ENCODE results near the gene KIAA0825. TPM values are rescaled to one million over a fixed set of nuclear protein-coding genes. Genes with fewer than 3 reads are reported as not detected.

KIAA0825 gene
- total RNA-seq, 1 experiment from 2014 or later: 0.07 TPM

DNA sequence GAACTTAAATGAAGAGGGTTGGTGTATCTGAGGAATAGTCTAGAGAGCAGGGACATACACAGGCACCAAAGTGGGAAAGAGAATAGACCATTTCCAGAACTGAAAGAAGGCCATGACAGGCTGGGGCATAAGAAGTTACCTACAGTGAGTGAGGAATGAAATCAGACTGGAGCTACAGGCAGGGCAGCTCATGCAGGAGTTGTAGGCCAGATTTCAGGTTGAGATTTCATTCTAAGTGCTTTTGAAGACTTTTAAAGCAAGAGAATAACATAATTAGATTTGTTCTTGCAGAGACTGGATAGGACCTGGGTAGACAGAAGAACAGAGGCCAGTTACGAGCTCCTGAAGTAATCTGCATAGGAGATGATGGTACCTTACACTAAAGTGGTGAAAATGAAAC, 280.8 kb downstream of the KIAA0825 start:
- no TSS peak for BruUV-seq (replicated peaks)
- H3K4me1 ChIP-seq (ENCODE audit: insufficient read depth, low read length): no peaks in the 10 kb centered on the region
- H3K9me2 ChIP-seq (replicated peaks; ENCODE audit: low read length): no peaks in the 10 kb centered on the region
- CTCF ChIA-PET: no interaction called here
- H3K9me3 ChIP-seq (ENCODE audit: low read length): no peaks in the 10 kb centered on the region
- intact Hi-C loops (cut with micrococcal nuclease): no loop called here
- no peak for DNase-seq
- H3K27me3 ChIP-seq (ENCODE audit: low read length): no peaks in the 10 kb centered on the region
- H3K27ac ChIP-seq (ENCODE audit: low read length): no peak overlapping the region
- no peak overlapping the region for H2AFZ ChIP-seq (ENCODE audit: low read length)
- no peak overlapping the region for H3K9ac ChIP-seq (ENCODE audit: low read length)
- H3K36me3 ChIP-seq (ENCODE audit: low read depth, low read length): no peaks in the 10 kb centered on the region
- no peaks in the 10 kb centered on the region for H3F3A ChIP-seq (ENCODE audit: low read length, unreplicated experiment)
- ATAC-seq: no peak
- no peak overlapping the region for H3K4me2 ChIP-seq (ENCODE audit: low read length)
- POLR2A ChIA-PET (ENCODE audit: unreplicated experiment): no interaction called here
- no peak overlapping the region for H3K4me3 ChIP-seq (ENCODE audit: low read length)
- TF ChIP-seq EZH2 (IDR thresholded peaks at IDR 0.05; ENCODE audit: low read length, unreplicated experiment) (no peak), EZH2phosphoT487 (IDR thresholded peaks at IDR 0.05; ENCODE audit: borderline replicate concordance, low read length) (no peak)
- TF ChIP-seq, protein P1, sequence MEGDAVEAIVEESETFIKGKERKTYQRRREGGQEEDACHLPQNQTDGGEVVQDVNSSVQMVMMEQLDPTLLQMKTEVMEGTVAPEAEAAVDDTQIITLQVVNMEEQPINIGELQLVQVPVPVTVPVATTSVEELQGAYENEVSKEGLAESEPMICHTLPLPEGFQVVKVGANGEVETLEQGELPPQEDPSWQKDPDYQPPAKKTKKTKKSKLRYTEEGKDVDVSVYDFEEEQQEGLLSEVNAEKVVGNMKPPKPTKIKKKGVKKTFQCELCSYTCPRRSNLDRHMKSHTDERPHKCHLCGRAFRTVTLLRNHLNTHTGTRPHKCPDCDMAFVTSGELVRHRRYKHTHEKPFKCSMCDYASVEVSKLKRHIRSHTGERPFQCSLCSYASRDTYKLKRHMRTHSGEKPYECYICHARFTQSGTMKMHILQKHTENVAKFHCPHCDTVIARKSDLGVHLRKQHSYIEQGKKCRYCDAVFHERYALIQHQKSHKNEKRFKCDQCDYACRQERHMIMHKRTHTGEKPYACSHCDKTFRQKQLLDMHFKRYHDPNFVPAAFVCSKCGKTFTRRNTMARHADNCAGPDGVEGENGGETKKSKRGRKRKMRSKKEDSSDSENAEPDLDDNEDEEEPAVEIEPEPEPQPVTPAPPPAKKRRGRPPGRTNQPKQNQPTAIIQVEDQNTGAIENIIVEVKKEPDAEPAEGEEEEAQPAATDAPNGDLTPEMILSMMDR (conservative IDR thresholded peaks at IDR 0.05; ENCODE audit: low read depth, low read length): no peak
- H3K79me2 ChIP-seq (ENCODE audit: low read length): no peaks in the 10 kb centered on the region
- H4K20me1 ChIP-seq (ENCODE audit: low read length): no peaks in the 10 kb centered on the region

DNA sequence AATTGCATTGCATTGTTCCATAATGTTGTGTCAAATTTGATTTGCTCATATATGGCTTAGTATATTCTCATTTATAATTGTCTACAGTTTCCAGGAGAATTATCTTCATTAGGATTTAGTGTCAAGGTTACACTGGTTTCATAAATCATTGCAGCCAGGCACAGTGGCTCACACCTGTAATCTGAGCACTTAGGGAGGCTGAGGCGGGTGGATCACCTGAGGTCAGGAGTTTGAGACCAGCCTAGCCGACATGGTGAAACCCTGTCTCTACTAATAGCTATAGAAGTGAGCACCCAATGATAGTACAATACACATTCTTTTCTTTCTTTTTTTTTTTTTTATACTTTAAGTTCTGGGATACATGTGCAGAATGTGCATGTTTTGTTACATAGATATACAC, 282.5 kb downstream of the KIAA0825 start:
- CTCF ChIA-PET: no interaction called here
- intact Hi-C loops (cut with micrococcal nuclease): no loop called here
- no peaks in the 10 kb centered on the region for H3K36me3 ChIP-seq (ENCODE audit: low read depth, low read length)
- no peaks in the 10 kb centered on the region for H4K20me1 ChIP-seq (ENCODE audit: low read length)
- no peak overlapping the region for H3K4me2 ChIP-seq (ENCODE audit: low read length)
- no TSS peak for BruUV-seq (replicated peaks)
- no peaks in the 10 kb centered on the region for H3K27me3 ChIP-seq (ENCODE audit: low read length)
- no peaks in the 10 kb centered on the region for H3K4me1 ChIP-seq (ENCODE audit: insufficient read depth, low read length)
- no peak overlapping the region for H2AFZ ChIP-seq (ENCODE audit: low read length)
- POLR2A ChIA-PET (ENCODE audit: unreplicated experiment): no interaction called here
- no peaks in the 10 kb centered on the region for H3K9me2 ChIP-seq (replicated peaks; ENCODE audit: low read length)
- TF ChIP-seq, protein P1 (conservative IDR thresholded peaks at IDR 0.05; ENCODE audit: low read depth, low read length): no peak
- no peak for TF ChIP-seq EZH2phosphoT487 (IDR thresholded peaks at IDR 0.05; ENCODE audit: borderline replicate concordance, low read length)
- no peak for TF ChIP-seq EZH2 (IDR thresholded peaks at IDR 0.05; ENCODE audit: low read length, unreplicated experiment)
- H3K79me2 ChIP-seq (ENCODE audit: low read length): no peaks in the 10 kb centered on the region
- H3K9me3 ChIP-seq (ENCODE audit: low read length): no peaks in the 10 kb centered on the region
- H3F3A ChIP-seq (ENCODE audit: low read length, unreplicated experiment): no peaks in the 10 kb centered on the region
- ATAC-seq: no peak
- no peak overlapping the region for H3K9ac ChIP-seq (ENCODE audit: low read length)
- no peak overlapping the region for H3K4me3 ChIP-seq (ENCODE audit: low read length)
- DNase-seq: no peak
- no peak overlapping the region for H3K27ac ChIP-seq (ENCODE audit: low read length)

DNA sequence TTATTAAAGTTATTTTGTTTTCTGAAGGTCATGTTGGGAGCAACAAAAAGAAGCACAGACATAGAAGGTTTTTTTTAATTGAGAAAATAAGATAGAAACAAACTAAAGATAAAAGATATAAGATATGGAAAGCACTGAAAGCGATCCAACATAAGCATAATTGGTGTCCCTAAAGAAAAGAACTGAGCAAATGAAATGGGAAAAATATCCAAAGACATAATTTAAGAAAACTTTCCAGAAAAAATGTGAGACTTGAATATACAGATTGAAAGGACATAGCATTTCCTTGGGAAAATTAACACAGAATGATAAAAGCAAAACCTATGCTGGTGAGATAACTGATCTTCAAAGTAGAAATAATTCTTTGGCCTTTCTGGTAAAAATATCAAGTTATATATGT, 289.3 kb downstream of the KIAA0825 start:
- no peaks in the 10 kb centered on the region for H3K9me2 ChIP-seq (replicated peaks; ENCODE audit: low read length)
- no peaks in the 10 kb centered on the region for H3K27me3 ChIP-seq (ENCODE audit: low read length)
- H4K20me1 ChIP-seq (ENCODE audit: low read length): no peaks in the 10 kb centered on the region
- H3K4me1 ChIP-seq (ENCODE audit: insufficient read depth, low read length): no peaks in the 10 kb centered on the region
- ATAC-seq (no peak), DNase-seq (no peak)
- no peaks in the 10 kb centered on the region for H3F3A ChIP-seq (ENCODE audit: low read length, unreplicated experiment)
- no peaks in the 10 kb centered on the region for H3K79me2 ChIP-seq (ENCODE audit: low read length)
- H3K9me3 ChIP-seq (ENCODE audit: low read length): no peaks in the 10 kb centered on the region
- no peak overlapping the region for H3K4me3 ChIP-seq (ENCODE audit: low read length)
- ChIA-PET POLR2A (ENCODE audit: unreplicated experiment) (no interaction called here), CTCF (no interaction called here)
- TF ChIP-seq EZH2 (IDR thresholded peaks at IDR 0.05; ENCODE audit: low read length, unreplicated experiment): no peak
- no peak overlapping the region for H3K9ac ChIP-seq (ENCODE audit: low read length)
- no peak overlapping the region for H3K4me2 ChIP-seq (ENCODE audit: low read length)
- intact Hi-C loops (cut with micrococcal nuclease): no loop called here
- H2AFZ ChIP-seq (ENCODE audit: low read length): no peak overlapping the region
- no peak overlapping the region for H3K27ac ChIP-seq (ENCODE audit: low read length)
- BruUV-seq (replicated peaks): no TSS peak
- no peaks in the 10 kb centered on the region for H3K36me3 ChIP-seq (ENCODE audit: low read depth, low read length)

Measured in PC-3 (cell line).